NCI-H146 (cell line): ENCODE data around the gene ZNF831.

Source experiments
- DNase-seq: peaks from one replicate; lab custom pipeline; 2025; lab: John Stamatoyannopoulos, UW

Gene ZNF831

GRCh38 chr20:59181936-59182335 lies 18.3 kb downstream of the ZNF831 start:
- no peak for DNase-seq

- DNase-seq = no peak
Observed at GRCh38 chr20:59182401-59183044, 18.9 kb downstream of the ZNF831 start.

GRCh38 chr20:59183751-59184150 lies 20.1 kb downstream of the ZNF831 start:
- DNase-seq = no peak

GRCh38 chr20:59184880-59185447 lies 21.3 kb downstream of the ZNF831 start:
- DNase-seq = no peak

GRCh38 chr20:59185809-59186208 lies 22.2 kb downstream of the ZNF831 start:
- DNase-seq = no peak

- DNase-seq = no peak
Observed at GRCh38 chr20:59190466-59190865, 26.8 kb downstream of the ZNF831 start.

GRCh38 chr20:59191036-59191755 lies 27.6 kb downstream of the ZNF831 start:
- no peak for DNase-seq

GRCh38 chr20:59191756-59192532 lies 28.3 kb downstream of the ZNF831 start:
- no peak for DNase-seq

GRCh38 chr20:59192533-59192896 lies 28.9 kb downstream of the ZNF831 start:
- no peak for DNase-seq

- no peak for DNase-seq
Observed at GRCh38 chr20:59193325-59193724, 29.7 kb downstream of the ZNF831 start.

- DNase-seq = no peak
Observed at GRCh38 chr20:59194023-59194935, 30.7 kb downstream of the ZNF831 start.

GRCh38 chr20:59195316-59195993 lies 31.8 kb downstream of the ZNF831 start:
- DNase-seq = no peak

- no peak for DNase-seq
Observed at GRCh38 chr20:59204165-59204894, 40.7 kb downstream of the ZNF831 start.

GRCh38 chr20:59205044-59205443 lies 41.4 kb downstream of the ZNF831 start:
- no peak for DNase-seq

GRCh38 chr20:59207235-59207634 lies 43.6 kb downstream of the ZNF831 start:
- DNase-seq = no peak

- peak; percentile 34 for DNase-seq
Observed at GRCh38 chr20:59207742-59208357, 44.2 kb downstream of the ZNF831 start.

GRCh38 chr20:59210186-59210585 lies 46.6 kb downstream of the ZNF831 start:
- DNase-seq = no peak

- DNase-seq = no peak
Observed at GRCh38 chr20:59211208-59211765, 47.7 kb downstream of the ZNF831 start.

- no peak for DNase-seq
Observed at GRCh38 chr20:59214073-59214472, 50.5 kb downstream of the ZNF831 start.
